ENCODE measurements around the gene BRPF1.

BRPF1 gene

DNA sequence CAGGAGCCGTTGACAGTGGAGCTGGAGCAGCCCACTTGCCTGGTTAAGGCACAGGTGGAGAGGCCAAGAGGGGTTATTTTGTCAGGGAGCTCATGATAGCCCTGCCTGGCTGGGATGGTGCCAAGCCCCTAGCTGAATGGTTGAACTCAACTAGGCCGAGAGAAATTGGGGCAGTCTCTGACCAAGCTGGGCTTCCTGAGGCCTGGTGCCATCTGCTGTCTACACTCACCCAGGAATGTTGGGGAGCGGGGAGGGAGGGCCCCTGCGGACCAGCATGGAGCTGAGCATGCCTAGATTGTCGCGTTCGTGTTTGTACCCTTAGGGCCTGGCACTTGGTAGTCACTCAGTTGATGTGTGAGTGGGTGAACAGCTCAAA is 1.2 kb downstream of the BRPF1 start:
- DNase-seq = no peak

- no peak for DNase-seq
These were observed 5.3 kb downstream of the BRPF1 start for GRCh38 chr3:9736831-9737230.

DNA sequence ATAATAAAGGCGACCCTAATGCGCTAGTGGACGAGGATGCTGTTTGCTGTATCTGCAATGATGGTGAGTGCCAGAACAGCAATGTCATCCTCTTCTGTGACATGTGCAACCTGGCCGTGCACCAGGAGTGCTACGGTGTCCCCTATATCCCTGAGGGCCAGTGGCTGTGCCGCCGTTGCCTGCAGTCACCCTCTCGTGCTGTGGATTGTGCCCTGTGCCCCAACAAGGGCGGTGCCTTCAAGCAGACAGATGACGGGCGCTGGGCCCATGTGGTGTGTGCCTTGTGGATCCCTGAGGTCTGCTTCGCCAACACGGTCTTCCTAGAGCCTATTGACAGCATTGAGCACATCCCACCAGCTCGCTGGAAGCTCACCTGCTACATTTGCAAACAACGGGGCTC is 7.6 kb downstream of the BRPF1 start:
- no peak for DNase-seq

- DNase-seq = no peak
These were observed 11.0 kb downstream of the BRPF1 start for GRCh38 chr3:9742560-9742959.

- no peak for DNase-seq
These were observed 12.0 kb downstream of the BRPF1 start for GRCh38 chr3:9743548-9743947.

DNA sequence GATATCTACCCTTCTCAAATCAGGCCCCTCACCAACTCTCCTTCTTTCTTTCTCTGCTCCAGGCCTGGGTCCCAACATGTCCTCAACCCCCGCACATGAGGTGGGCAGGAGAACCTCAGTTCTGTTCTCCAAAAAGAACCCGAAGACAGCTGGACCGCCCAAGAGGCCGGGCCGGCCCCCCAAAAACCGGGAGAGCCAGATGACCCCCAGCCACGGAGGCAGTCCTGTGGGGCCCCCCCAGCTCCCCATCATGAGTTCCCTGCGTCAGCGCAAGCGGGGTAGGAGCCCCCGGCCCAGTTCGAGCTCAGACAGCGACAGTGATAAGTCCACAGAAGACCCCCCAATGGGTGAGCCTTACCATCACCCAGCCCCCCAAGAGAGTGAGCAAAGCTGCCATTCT is 12.6 kb downstream of the BRPF1 start:
- no peak for DNase-seq

GRCh38 chr3:9745521-9745920 is 14.0 kb downstream of the BRPF1 start:
- no peak for DNase-seq

DNA sequence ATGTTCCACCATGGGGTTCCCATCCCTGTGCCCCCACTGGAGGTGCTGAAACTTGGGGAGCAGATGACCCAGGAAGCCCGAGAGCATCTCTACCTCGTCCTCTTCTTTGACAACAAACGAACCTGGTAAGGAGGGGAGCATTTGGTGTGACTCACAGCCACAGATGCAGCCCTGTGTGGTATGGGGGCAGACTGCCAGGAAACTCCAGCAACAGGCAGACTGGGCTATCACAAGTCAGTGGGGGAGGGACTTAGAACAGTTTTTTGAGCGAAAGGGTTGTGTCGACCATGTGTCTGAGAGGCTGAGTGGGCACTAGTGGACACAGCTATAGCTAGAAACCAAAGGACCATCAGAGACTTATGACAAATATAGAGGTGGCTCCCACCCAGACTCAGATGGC is 14.8 kb downstream of the BRPF1 start:
- peak in 1 of 5 donors; percentile 35 for DNase-seq

DNA sequence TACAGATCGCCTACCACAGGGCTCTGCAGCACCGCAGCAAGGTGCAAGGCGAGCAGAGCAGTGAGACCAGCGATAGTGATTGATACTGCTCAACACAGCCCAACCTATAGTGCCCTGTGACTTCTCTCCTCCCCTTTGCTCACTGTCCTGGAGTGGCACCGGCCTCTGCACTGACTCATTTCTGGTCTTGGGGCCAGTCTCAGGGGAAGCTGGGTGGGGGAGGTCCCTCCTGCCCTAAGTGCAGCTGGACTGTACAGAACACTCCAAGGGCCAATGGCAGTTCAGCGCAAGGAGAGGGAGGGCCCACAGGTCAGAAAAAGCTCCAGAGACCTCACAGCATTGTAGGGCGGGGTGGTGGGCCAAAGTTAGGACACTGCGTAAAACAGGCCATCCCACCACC is 15.7 kb downstream of the BRPF1 start:
- no peak for DNase-seq

DNA sequence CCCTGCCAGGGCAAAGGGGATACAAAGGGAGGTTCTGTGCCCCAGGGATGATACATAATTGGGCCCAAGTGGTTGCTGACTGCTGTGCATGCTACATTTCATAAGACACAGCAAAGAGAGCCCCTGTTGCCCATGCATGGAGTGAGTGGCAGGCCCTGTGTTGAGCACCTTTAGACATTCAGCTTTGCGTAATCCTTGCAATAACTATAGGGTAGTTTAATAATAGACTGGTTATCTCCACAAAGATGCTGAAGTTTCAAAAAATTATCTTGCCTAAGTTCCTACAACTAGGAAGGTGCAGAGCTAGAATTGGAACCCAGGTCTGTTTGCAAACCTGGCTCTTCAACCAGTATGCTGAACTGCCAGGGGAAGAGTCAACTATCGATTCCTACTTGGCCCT is 16.5 kb downstream of the BRPF1 start:
- no peak for DNase-seq

- DNase-seq = peak in 1 of 5 donors; percentile 8
These were observed 17.7 kb downstream of the BRPF1 start for GRCh38 chr3:9749296-9749644.

GRCh38 chr3:9749645-9750555 is 18.4 kb downstream of the BRPF1 start, which contains the start of gene OGG1:
OGG1 (plus strand) TSS chr3:9749952; CDS start chr3:9750287, 335 bp downstream.
- DNase-seq = peak; percentile 87 to 99 (median 93)

DNA sequence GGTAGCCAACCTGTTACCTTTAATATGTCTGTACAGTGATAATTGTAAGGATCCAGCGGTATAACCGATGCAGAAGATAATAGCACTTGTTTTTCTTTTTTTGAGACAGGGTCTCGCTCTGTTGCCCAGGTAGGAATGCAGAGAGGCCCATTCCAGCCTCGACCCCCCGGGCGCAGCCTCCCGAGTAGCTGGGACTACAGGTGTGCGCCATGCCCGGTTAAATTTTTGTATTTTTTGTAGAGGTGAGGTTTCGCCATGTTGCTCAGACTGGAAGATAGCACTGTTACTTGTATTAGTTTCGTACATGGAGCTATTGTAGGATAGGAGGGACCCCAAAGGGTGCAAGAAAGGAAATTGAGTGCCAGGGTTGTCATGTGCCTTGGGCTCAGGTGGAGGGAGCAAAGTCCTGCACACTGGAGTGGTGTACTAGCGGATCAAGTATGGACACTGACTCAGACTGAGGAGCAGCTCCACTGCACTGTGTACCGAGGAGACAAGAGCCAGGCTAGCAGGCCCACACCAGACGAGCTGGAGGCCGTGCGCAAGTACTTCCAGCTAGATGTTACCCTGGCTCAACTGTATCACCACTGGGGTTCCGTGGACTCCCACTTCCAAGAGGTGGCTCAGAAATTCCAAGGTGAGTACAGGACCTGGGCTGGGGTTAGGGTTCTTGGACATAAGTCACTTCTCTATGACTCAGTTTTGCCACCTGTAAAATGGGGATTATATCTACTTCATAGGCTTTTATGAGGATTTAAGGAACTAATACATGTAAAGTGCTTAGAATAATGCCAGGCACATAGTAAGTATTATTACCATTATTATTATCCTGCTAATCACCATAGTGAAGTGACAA is 19.2 kb downstream of the BRPF1 start:
- no peak for DNase-seq

DNA sequence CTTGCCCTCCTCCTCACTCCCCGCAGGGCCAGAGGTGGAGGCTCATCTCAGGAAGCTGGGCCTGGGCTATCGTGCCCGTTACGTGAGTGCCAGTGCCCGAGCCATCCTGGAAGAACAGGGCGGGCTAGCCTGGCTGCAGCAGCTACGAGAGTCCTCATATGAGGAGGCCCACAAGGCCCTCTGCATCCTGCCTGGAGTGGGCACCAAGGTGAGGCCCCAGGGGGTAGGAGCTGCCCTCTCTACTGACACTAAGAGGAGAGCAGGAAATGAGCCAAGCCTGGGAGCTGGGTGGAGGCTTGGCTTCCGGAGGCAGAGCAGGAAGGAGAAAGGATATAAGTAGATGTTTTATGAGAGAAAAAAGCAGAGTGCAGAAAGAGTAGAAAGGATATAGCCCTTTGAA is 23.1 kb downstream of the BRPF1 start:
- peak in 1 of 5 donors; percentile 32 for DNase-seq

DNA sequence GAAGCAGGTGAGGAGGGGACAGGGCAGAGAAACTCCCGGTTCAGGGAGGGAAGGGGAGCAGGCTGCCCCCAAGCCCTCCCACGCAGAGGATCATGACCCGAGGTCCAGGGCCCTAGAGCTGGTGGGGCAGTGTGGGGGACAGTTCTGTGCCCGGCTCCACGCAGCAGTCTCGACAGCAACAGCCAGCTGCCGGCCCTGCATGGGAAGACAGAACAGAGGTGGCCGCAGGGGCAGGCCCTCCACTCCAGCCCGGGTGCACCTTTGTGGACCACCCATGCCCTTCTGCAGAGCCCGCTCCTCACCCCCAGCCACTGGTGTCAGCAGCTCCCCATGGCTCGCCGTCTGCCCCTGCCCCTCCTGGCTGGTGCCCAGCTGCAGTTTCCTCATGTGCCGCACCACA is 25.9 kb downstream of the BRPF1 start:
- DNase-seq = no peak

- no peak for DNase-seq
These were observed 29.4 kb downstream of the BRPF1 start for GRCh38 chr3:9760779-9761505.

DNA sequence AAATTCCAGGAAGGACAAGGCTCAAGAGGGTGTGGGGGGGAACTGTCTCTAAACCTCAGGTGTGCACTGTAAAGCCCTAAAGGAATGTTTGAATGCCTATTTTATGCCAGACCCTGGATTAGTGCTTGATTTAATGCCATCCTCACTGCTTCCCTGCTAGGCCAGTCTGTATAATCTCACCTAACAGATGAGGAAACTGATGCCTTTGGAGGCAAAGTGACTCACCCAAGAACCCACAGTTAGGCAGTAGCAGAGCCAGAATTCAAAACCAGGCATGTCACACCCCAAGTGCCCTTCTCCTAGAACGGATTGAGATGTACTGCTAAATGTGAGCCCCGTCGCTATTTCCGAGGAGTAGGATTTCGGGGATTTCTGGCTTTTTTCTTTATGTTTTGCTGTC is 30.4 kb downstream of the BRPF1 start:
- no peak for DNase-seq

DNA sequence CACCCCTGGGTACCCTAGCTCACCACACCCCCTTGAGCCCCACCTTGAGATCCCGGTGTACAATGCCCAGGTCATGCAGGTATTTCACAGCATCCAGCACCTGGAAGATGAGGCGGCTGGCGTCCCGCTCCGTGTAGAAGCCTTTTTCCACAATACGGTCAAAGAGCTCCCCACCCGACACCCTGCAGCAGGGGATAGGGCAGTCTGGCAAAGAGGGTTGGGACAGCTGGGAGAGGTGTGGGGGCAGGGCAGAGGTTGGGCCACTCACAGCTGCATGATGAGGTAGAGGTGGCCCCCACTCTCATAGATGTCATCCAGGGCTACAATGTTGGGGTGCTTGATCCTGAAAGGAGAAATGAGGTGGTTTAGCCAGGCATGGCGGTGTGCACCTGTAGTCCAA is 31.3 kb downstream of the BRPF1 start:
- no peak for DNase-seq

DNA sequence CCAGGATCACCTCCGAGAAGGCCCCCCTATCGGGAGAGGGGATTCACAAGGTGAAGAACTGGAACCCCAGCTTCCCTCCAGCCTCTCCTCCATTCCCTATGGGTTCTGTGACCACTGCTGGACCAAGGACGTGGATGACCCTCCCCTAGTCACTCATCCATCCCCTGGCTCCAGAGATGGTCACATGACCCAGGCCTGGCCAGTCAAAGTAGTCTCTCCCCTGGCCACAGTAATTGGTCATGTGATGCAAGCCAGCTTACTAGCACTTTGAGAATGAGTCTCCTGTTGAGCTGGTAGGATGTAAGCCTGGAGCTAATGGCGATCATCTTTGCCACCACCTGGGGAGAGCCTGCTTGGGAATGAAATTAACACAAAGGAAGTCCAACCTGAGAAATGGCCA is 34.3 kb downstream of the BRPF1 start:
- DNase-seq = no peak

- no peak for DNase-seq
These were observed 35.9 kb downstream of the BRPF1 start for GRCh38 chr3:9767418-9767817.

GRCh38 chr3:9768141-9768775 is 36.7 kb downstream of the BRPF1 start:
- DNase-seq = no peak

DNA sequence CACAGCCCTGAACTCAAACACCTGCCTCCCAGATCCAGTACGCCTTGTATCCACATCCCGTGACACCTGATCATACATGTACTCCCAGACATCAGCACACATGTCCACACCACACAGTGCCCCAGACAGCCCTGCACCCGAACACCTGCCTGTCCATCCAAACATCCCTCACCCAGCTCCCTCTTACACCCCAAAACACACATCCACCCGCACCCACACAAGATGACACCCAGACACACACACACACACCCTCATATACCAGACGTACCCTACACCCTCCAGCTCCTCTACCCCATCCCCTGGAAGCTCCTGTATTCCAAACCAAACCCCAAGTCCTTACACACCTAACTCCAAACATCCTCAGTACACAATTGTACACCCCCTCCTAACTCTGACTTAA is 37.5 kb downstream of the BRPF1 start:
- DNase-seq = no peak
